ENCODE measurements around the gene MYO1D. TPM values are rescaled to one million over a fixed set of nuclear protein-coding genes. Genes with fewer than 3 reads are reported as not detected.

Gene MYO1D
- total and polyA plus RNA-seq, 2 donors (not counting 1 experiment from before 2014, with no cell fraction given): 5.4 to 26.7 TPM

DNA sequence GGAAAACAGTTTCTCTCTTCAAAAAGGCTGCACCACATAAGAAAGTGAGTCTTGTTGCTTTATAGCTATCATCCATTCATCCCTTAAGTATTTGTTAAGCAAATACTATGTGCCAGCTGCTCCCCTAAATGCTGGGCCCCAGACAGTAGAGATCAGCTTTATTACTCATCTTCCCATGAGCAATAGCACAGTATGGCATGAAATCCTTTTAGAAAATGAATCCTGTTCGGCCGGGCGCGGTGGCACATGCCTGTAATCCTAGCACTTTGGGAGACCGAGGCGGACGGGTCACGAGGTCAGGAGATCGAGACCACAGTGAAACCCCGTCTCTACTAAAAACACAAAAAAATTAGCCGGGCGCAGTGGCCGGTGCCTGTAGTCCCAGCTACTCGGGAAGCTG is 99.5 kb downstream of the MYO1D start:
- H3K9me3 ChIP-seq (ENCODE audit: control extremely low read depth in 1 of 3, control insufficient read depth in 2 of 3, insufficient read depth in 1 of 3, low read length in 2 of 3): no peaks in the 10 kb centered on the region
- Mint-ChIP-seq H3K4me3 (no peak overlapping the region), H3K27me3 (no peaks in the 10 kb centered on the region), H3K9me3 (ENCODE audit: insufficient read depth) (no peaks in the 10 kb centered on the region), H3K27ac (no peak overlapping the region), H3K4me1 (peaks cover 2% of the 10 kb centered on the region)
- no peaks in the 10 kb centered on the region for H3K27me3 ChIP-seq (replicated peaks in 1 of 4; ENCODE audit: control extremely low read depth in 1 of 4, control insufficient read depth in 3 of 4, insufficient read depth in 4 of 4, low read length in 3 of 4)
- DNase-seq (no peak), ATAC-seq (ENCODE audit: low read depth) (no peak)
- no peaks in the 10 kb centered on the region for H3K36me3 ChIP-seq (replicated peaks in 1 of 2; ENCODE audit: control extremely low read depth in 1 of 2, control insufficient read depth in 1 of 2, extremely low read depth in 1 of 2, insufficient read depth in 2 of 2, low read length in 1 of 2)
- no peak overlapping the region for H3K4me3 ChIP-seq (ENCODE audit: control extremely low read depth in 1 of 5, extremely low read depth in 1 of 5, insufficient read depth in 1 of 5, low read depth in 2 of 5, low read length in 4 of 5)
- H2AFZ ChIP-seq (ENCODE audit: insufficient read depth, low read depth, low read length, poor library complexity, severe bottlenecking): no peak overlapping the region
- CTCF ChIA-PET: interaction anchor here (1.1 to 8.1 kb wide), 3 partner anchors 100 to 160 kb away, joined by 4 to 175 read pairs (median 170); partner anchors contain the start of gene MYO1D
- intact Hi-C loops (cut with micrococcal nuclease): no loop called here
- H3K79me2 ChIP-seq (ENCODE audit: control insufficient read depth, insufficient read depth, low read length): no peaks in the 10 kb centered on the region
- POLR2A ChIA-PET: no interaction called here
- 94% methylated on average over 5 of the region's 14 CpGs for WGBS (ENCODE audit: insufficient coverage)
- no peak overlapping the region for H3K27ac ChIP-seq (ENCODE audit: low read length in 2 of 2)
- no peaks in the 10 kb centered on the region for H4K20me1 ChIP-seq (ENCODE audit: control insufficient read depth, insufficient read depth, low read length, poor library complexity, severe bottlenecking)
- TF ChIP-seq, protein P1, sequence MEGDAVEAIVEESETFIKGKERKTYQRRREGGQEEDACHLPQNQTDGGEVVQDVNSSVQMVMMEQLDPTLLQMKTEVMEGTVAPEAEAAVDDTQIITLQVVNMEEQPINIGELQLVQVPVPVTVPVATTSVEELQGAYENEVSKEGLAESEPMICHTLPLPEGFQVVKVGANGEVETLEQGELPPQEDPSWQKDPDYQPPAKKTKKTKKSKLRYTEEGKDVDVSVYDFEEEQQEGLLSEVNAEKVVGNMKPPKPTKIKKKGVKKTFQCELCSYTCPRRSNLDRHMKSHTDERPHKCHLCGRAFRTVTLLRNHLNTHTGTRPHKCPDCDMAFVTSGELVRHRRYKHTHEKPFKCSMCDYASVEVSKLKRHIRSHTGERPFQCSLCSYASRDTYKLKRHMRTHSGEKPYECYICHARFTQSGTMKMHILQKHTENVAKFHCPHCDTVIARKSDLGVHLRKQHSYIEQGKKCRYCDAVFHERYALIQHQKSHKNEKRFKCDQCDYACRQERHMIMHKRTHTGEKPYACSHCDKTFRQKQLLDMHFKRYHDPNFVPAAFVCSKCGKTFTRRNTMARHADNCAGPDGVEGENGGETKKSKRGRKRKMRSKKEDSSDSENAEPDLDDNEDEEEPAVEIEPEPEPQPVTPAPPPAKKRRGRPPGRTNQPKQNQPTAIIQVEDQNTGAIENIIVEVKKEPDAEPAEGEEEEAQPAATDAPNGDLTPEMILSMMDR (IDR thresholded peaks at IDR 0.05): no peak
- no peak for TF ChIP-seq EZH2 (IDR thresholded peaks at IDR 0.05; ENCODE audit: borderline replicate concordance, insufficient read depth, low read depth, low read length, poor library complexity, severe bottlenecking)
- H3K4me2 ChIP-seq (replicated peaks; ENCODE audit: low read depth, low read length, poor library complexity, severe bottlenecking): no peak overlapping the region
- H3K4me1 ChIP-seq (ENCODE audit: control insufficient read depth in 2 of 2, insufficient read depth in 2 of 2, low read length in 2 of 2): no peaks in the 10 kb centered on the region
- H3K9ac ChIP-seq (ENCODE audit: low read length): no peak overlapping the region

DNA sequence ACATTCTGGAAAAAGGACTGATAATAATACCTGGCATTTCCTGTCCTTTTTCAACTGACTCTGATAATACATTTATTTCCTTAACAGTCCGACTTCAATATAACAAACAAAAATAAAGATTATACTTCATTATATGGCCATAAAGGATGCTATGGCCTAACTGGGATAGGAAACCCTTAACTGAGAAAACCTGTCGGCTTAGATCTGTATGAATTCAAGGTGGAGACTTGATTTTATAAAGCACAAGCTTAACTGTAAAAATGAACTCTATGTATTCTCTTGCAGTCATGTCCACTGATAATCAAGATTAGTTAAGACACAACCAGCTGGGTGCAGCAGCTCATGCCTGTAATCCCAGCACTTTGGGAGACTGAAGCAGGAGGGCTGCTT is 102.2 kb downstream of the MYO1D start:
- ATAC-seq (ENCODE audit: low read depth): no peak
- intact Hi-C loops (cut with micrococcal nuclease): no loop called here
- ChIA-PET POLR2A (no interaction called here), CTCF (interaction anchor here (1.6 kb wide), 1 partner anchor 8 kb away, joined by 6 read pairs; no protein-coding TSS in a partner anchor)
- no peak overlapping the region for H3K4me3 Mint-ChIP-seq
- Histone ChIP-seq H3K4me1 (ENCODE audit: control insufficient read depth in 2 of 2, insufficient read depth in 2 of 2, low read length in 2 of 2) (no peaks in the 10 kb centered on the region), H3K27me3 (replicated peaks in 1 of 4; ENCODE audit: control extremely low read depth in 1 of 4, control insufficient read depth in 3 of 4, insufficient read depth in 4 of 4, low read length in 3 of 4) (no peaks in the 10 kb centered on the region), H3K79me2 (ENCODE audit: control insufficient read depth, insufficient read depth, low read length) (no peaks in the 10 kb centered on the region), H4K20me1 (ENCODE audit: control insufficient read depth, insufficient read depth, low read length, poor library complexity, severe bottlenecking) (no peaks in the 10 kb centered on the region), H2AFZ (ENCODE audit: insufficient read depth, low read depth, low read length, poor library complexity, severe bottlenecking) (no peak overlapping the region), H3K9ac (ENCODE audit: low read length) (no peak overlapping the region), H3K36me3 (replicated peaks in 1 of 2; ENCODE audit: control extremely low read depth in 1 of 2, control insufficient read depth in 1 of 2, extremely low read depth in 1 of 2, insufficient read depth in 2 of 2, low read length in 1 of 2) (no peaks in the 10 kb centered on the region), H3K9me3 (ENCODE audit: control extremely low read depth in 1 of 3, control insufficient read depth in 2 of 3, insufficient read depth in 1 of 3, low read length in 2 of 3) (no peaks in the 10 kb centered on the region), H3K4me2 (replicated peaks; ENCODE audit: low read depth, low read length, poor library complexity, severe bottlenecking) (no peak overlapping the region), H3K4me3 (ENCODE audit: control extremely low read depth in 1 of 5, extremely low read depth in 1 of 5, insufficient read depth in 1 of 5, low read depth in 2 of 5, low read length in 4 of 5) (no peak overlapping the region), H3K27ac (ENCODE audit: low read length in 2 of 2) (no peak overlapping the region)
- WGBS (ENCODE audit: insufficient coverage): no CpG with 5 or more reads among the region's 2 CpGs
- TF ChIP-seq, protein P1 (IDR thresholded peaks at IDR 0.05): no peak
- no peak for TF ChIP-seq EZH2 (IDR thresholded peaks at IDR 0.05; ENCODE audit: borderline replicate concordance, insufficient read depth, low read depth, low read length, poor library complexity, severe bottlenecking)
- H3K9me3 Mint-ChIP-seq (ENCODE audit: insufficient read depth): no peaks in the 10 kb centered on the region
- H3K4me1 Mint-ChIP-seq: peaks cover 3% of the 10 kb centered on the region
- no peak for DNase-seq
- H3K27ac Mint-ChIP-seq: no peak overlapping the region
- no peaks in the 10 kb centered on the region for H3K27me3 Mint-ChIP-seq
